Measurements from ENCODE around the gene DPP6.

DNA sequence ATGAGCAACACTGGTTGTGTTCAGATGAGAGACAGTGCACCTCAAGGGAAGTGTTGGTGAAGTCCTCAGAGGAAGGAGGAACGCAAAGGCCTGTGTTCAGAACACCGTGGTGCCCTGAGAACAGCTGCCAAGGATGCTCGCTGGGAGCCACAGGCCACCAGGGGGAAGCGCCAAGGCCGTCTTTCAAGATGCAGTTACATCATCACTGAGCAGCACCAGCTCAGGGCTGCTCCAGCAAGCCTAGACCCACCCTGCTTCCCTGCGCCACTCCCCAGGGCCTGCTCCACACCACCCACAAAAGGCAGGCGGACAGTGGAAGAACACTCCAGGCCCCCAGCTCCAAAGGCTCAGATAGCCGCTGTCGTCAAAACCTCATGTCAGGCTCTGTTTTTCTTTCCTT lies 378.8 kb downstream of the DPP6 start:
- no peak for TF ChIP-seq CTCF (IDR thresholded peaks at IDR 0.05; ENCODE audit: poor library complexity)
- no peak for TF ChIP-seq EZH2 (IDR thresholded peaks at IDR 0.05; ENCODE audit: borderline replicate concordance)
